Stimulated activated CD8-positive, alpha-beta memory T cell treated with anti-CD3 and anti-CD28 coated beads, Interleukin-12 subunit alpha, Interleukin-12 subunit beta, amount 100 ng/mL, for 24 hours (primary cell): ENCODE data around the gene PBRM1.

ENCODE experiments used
- DNase-seq: peaks from one replicate; pipeline ENCODE4 v3.0.0-alpha.2; 2020; ENCODE audit errors: extremely low read depth

Gene PBRM1

DNA sequence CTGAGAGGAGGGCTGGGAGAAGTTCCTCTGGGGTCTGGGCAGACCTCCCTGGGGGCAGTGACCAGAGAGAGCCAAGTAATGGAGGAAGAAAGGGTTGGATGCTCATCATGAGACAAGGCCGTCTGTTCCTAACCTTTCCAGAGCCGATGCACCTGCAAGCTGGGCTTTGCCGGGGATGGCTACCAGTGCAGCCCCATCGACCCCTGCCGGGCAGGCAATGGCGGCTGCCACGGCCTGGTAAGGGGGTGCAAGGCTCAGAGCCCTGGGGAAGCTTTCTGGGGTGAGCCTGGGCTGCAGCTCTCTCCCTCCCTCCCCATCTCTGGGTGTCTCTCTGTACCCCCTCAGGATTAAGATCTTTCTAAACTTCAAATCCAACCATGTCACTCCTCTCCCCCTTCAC lies 174.2 kb downstream of the PBRM1 start:
- DNase-seq = no peak

DNA sequence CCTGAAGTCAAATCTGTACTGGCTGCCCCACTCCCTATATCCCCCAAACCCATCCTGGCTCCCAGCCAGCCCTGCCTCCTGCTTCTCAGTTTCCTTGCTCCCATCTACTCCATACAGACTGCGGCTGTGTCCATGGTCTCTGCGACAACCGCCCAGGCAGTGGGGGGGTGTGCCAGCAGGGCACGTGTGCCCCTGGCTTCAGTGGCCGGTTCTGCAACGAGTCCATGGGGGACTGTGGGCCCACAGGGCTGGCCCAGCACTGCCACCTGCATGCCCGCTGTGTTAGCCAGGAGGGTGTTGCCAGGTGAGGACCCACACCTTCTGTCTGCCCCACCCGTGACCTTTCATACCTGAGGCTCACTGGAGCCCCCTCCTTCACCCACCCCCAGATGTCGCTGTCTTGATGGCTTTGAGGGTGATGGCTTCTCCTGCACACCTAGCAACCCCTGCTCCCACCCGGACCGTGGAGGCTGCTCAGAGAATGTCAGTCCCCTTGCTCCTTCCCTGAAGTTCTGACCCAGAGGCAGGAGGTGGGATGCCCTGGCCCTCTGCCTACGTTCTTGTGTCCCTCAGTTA lies 175.9 kb downstream of the PBRM1 start:
- DNase-seq = no peak

DNA sequence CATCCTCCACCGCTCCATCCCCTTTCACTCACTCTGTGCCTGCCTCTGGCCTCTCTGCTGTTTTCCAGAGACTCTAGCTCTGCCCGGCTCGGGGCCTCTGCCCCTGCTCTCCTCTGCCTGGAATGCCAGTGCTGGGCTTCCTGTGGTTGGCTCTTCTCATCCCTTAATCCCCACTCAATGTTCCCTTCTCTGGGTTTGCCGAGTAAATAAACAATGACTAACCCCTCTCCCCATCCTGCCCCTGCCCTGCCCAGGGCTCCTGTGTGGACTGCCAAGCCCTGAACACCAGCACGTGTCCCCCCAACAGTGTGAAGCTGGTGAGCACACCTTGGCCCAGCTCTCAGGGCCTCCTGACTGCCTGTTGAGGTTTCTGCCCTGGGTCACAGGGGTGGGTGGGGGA lies 178.4 kb downstream of the PBRM1 start:
- DNase-seq = no peak

DNA sequence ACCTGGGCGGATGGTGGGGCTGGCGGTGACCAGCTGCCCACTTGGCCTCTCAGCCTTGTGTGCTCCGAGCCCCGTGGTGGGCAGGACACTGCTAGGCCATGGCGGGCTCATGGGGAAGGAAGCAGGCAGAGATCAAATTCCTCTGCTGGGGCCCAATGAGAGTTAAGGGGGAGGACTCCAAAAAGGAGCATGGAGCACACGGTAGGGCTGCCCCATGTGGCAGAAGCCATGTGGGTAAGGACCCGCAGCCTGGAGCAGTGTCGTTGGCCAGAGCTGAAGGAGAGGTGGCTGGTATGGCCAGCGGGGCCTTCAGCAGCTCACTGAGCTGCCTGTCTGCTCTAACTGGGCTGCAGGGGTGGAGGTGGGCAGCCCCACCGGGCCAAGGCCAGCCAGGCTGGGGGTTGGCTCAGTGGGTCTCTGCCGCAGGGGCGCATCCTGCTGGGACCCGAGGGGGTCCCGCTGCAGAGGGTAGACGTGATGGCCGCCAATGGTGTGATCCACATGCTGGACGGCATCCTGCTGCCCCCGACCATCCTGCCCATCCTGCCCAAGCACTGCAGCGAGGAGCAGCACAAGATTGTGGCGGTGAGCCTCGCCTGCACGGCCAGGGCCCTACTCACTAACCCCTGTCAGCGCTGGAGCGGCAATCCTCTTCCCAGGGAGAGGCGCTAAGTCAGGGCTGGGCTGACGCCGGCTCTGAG lies 179.3 kb downstream of the PBRM1 start:
- DNase-seq = no peak

- no peak for DNase-seq
Observed at GRCh38 chr3:52504977-52505376, 180.7 kb downstream of the PBRM1 start.

DNA sequence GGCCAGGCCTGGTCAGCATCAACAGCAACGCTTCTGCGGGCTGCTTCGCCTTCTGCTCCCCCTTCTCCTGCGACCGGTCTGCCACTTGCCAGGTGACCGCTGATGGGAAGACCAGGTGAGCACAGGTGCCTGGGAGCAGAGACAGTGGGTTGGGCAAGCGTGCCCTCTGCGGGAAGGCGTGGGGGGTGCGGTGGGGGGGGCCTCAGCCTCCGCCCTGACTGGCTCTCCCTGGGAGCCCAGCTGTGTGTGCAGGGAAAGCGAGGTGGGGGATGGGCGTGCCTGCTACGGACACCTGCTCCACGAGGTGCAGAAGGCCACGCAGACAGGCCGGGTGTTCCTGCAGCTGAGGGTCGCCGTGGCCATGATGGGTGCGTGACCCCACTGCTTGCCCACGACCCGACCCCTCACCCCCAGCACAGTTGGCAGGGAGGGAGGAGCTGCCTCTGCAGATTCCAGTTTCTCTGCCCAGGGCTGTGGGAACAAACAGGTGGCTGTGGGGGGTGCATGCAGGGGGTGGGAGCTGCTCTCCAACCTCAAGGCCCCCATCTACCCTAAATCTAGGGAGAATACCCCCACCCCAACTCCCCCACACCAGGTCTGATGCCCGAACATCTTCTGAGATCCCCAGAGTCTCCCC lies 181.8 kb downstream of the PBRM1 start:
- DNase-seq = no peak

- DNase-seq = no peak
Observed at GRCh38 chr3:52502808-52503350, 182.8 kb downstream of the PBRM1 start.

DNA sequence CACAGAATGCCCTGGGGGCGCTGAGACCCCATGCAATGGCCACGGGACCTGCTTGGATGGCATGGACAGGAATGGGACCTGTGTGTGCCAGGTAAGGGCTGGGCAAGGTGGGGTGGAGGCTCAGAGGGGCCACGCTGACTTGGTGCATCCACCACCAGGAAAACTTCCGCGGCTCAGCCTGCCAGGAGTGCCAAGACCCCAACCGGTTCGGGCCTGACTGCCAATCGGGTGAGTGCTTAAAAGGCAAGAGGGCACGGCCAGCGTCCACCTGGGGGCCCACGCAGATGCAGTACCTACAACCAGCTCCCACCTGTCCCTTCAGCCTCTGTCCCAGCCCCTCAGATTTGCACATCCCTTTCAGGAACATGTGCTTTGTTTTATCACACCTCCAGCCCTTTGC lies 183.7 kb downstream of the PBRM1 start:
- no peak for DNase-seq

DNA sequence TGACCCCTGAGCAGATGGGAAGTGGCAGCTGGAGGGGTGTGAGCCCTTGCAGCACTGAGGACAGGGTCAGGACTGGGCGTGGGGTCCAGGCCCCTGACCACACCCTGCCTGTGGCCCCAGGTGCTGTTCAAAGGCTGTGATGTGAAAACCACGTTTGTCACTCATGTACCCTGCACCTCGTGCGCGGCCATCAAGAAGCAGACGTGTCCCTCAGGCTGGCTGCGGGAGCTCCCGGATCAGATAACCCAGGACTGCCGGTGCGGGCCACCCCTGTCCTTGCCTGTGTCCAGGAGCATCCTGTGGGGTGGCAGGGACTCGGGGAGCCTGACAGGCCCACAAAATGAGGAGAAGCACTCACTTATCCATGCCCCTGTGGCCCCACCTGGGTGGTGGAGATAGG lies 184.7 kb downstream of the PBRM1 start:
- no peak for DNase-seq

GRCh38 chr3:52498137-52499054 lies 187.3 kb downstream of the PBRM1 start:
- no peak for DNase-seq

- no peak for DNase-seq
Observed at GRCh38 chr3:52495777-52496602, 189.7 kb downstream of the PBRM1 start.
